ENCODE data around the gene NPY4R.
"Not testable (repeated sequence)": the region's sequence is repeated elsewhere in the genome, so short reads cannot be mapped to it uniquely, and the experiment has no call there.

- not testable (repeated sequence) for TF ChIP-seq CTCF (conservative IDR thresholded peaks at IDR 0.05; ENCODE audit: low read length); EZH2phosphoT487 (IDR thresholded peaks at IDR 0.05; ENCODE audit: borderline replicate concordance)
Observed at GRCh38 chr10:46463608-46464007, 2.1 kb downstream of the NPY4R start.

All from Loucy (cell line).